Endothelial cell of umbilical vein (primary cell): ENCODE data around the gene SMIM44. TPM values are rescaled to one million over a fixed set of nuclear protein-coding genes. Genes with fewer than 3 reads are reported as not detected.

Source experiments
- BruUV-seq: library from RNA; stranded (reverse); fragments of 400-500 nt; replicated peaks from 2 replicates; lab custom pipeline; 2021; lab: Mats Ljungman, UMichigan
- CTCF ChIA-PET: fragments of 300-600, 350-600 bp; sonication (Branson Sonifier 250); formaldehyde crosslinking; loops from one replicate; lab custom pipeline; 2021; ENCODE audit warnings: antibody characterized with exemption, inconsistent platforms; lab: Charles Lee
- POLR2A ChIA-PET: fragments of 300-600, 350-600 bp; sonication (Branson Sonifier 250); formaldehyde crosslinking; loops from one replicate; lab custom pipeline; 2021; ENCODE audit warnings: antibody characterized with exemption, inconsistent platforms; lab: Charles Lee
- DNase-seq: peaks from one replicate; pipeline ENCODE4 v3.0.0-alpha.2; 2011; ENCODE audit warnings: low read depth, low spot score
- FAIRE-seq: peaks from 2 replicates; lab custom pipeline; 2011; peaks lifted over from hg19 to GRCh38; lab: Jason Lieb, UNC
- H2AFZ ChIP-seq: 2 replicates; pipeline ENCODE4 v1.6.0; 2012; ENCODE audit warnings: low read depth, low read length, control low read depth, inconsistent platforms
- H3K27ac ChIP-seq: 2 replicates; pipeline ENCODE4 v1.5.1; 2011; ENCODE audit warnings: low read depth, mild to moderate bottlenecking, control low read depth, low read length, moderate library complexity; ENCODE audit not compliant: insufficient read depth
- H3K27me3 ChIP-seq, 2 experiments: 2 replicates each; pipeline versions ENCODE4 v1.6.0 to v1.6.1; 2011; ENCODE audit warnings: low read length in 2 of 2, mixed read lengths in 1 of 2; ENCODE audit not compliant: control insufficient read depth in 2 of 2, insufficient read depth in 2 of 2
- H3K36me3 ChIP-seq, 2 experiments: 2 replicates in 1 of 2; 3 replicates in 1 of 2; pipeline ENCODE4 v1.5.1; 2011; ENCODE audit warnings: low read length in 2 of 2, mild to moderate bottlenecking in 1 of 2, moderate library complexity in 1 of 2; ENCODE audit not compliant: control insufficient read depth in 2 of 2, insufficient read depth in 2 of 2; ENCODE audit errors: extremely low read depth in 1 of 2
- H3K4me1 ChIP-seq: 3 replicates; pipeline ENCODE4 v1.5.1; 2011; ENCODE audit warnings: mild to moderate bottlenecking, low read length; ENCODE audit not compliant: control insufficient read depth, insufficient read depth; ENCODE audit errors: extremely low read depth
- H3K4me2 ChIP-seq: 2 replicates; pipeline ENCODE4 v1.6.1; 2011; ENCODE audit warnings: low read length, control low read depth, mixed read lengths; ENCODE audit not compliant: insufficient read depth
- H3K4me3 ChIP-seq, 3 experiments: fragments of 200-600 bp in 1 of 3; sonication (generic), shearing (Covaris generic) in 1 of 3; replicated peaks in 1 of 3; 2 replicates each; pipeline ENCODE4 v1.5.1; 2011 to 2016; ENCODE audit warnings: control low read depth in 3 of 3, low read length in 3 of 3, mild to moderate bottlenecking in 2 of 3, inconsistent platforms in 1 of 3, low read depth in 1 of 3, moderate library complexity in 1 of 3; ENCODE audit not compliant: insufficient read depth in 1 of 3
- H3K79me2 ChIP-seq: 2 replicates; pipeline ENCODE4 v1.6.0; 2012; ENCODE audit warnings: low read length, inconsistent platforms; ENCODE audit not compliant: control insufficient read depth, insufficient read depth
- H3K9ac ChIP-seq: replicated peaks from 2 replicates; pipeline ENCODE3; 2011; ENCODE audit warnings: low read length, control low read depth; ENCODE audit not compliant: insufficient read depth; ENCODE audit errors: extremely low read depth
- H3K9me1 ChIP-seq: replicated peaks from 3 replicates; pipeline ENCODE4 v1.6.0; 2011; ENCODE audit warnings: mild to moderate bottlenecking, low read length; ENCODE audit not compliant: control insufficient read depth, insufficient read depth; ENCODE audit errors: extremely low read depth
- H3K9me3 ChIP-seq: replicated peaks from 2 replicates; pipeline ENCODE4 v1.5.1; 2012; ENCODE audit warnings: low read length, inconsistent platforms; ENCODE audit not compliant: control insufficient read depth, insufficient read depth
- H4K20me1 ChIP-seq: replicated peaks from 2 replicates; pipeline ENCODE3; 2011; ENCODE audit warnings: mild to moderate bottlenecking, low read length; ENCODE audit not compliant: control insufficient read depth, insufficient read depth; ENCODE audit errors: extremely low read depth
- JUN ChIP-seq: IDR thresholded peaks from 2 replicates; pipeline ENCODE4 v1.6.1; 2011; ENCODE audit warnings: borderline replicate concordance, low read depth; ENCODE audit not compliant: insufficient read length, insufficient read depth
- MYC ChIP-seq: IDR thresholded peaks from one replicate; pipeline ENCODE4 v1.6.1; 2011; ENCODE audit warnings: mild to moderate bottlenecking, low read depth, low read length
- dilution Hi-C: fragments of 300-500 bp; cut with MboI; formaldehyde crosslinking; loops from one replicate; pipeline ENCODE4 v1.15.0; 2019; ENCODE audit warnings: low sequenced_read_pairs; ENCODE audit not compliant: extremely low pct_ligation_motif_present
- intact Hi-C: fragments of 100-400 bp; cut with micrococcal nuclease; formaldehyde crosslinking; loops from one replicate; pipeline ENCODE4 v1.10.0; 2022
- polyA plus RNA-seq, 4 experiments: library from polyadenylated mRNA; depleted of rRNA in 3 of 4; stranded (reverse) in 3 of 4; unstranded in 1 of 4; fragments of >200 nt; gene quantifications; 2 replicates each; pipeline versions ENCODE4 v1.2.1 to v1.2.3, GENCODE V29; 2011 to 2012; ENCODE audit warnings: missing spikeins in 1 of 4
- total RNA-seq: library from RNA; stranded (reverse); gene quantifications from 2 replicates; pipeline ENCODE4 v1.2.3, GENCODE V29; 2021
- TF ChIP-seq, protein P1 (sequence below), 2 donors: IDR thresholded peaks; 1 replicate in 1 of 2; 2 replicates in 1 of 2; pipeline ENCODE4 v1.5.1; 2011; ENCODE audit warnings: low read length in 2 of 2, mild to moderate bottlenecking in 2 of 2, moderate library complexity in 2 of 2, control low read depth in 1 of 2, inconsistent platforms in 1 of 2, low read depth in 1 of 2; ENCODE audit not compliant: insufficient read depth in 1 of 2; ENCODE audit errors: extremely low read depth in 1 of 2

SMIM44 gene
- total and polyA plus RNA-seq, 2 donors (not counting 3 experiments of a cell fraction or from before 2014, with no cell fraction given) = not detected

DNA sequence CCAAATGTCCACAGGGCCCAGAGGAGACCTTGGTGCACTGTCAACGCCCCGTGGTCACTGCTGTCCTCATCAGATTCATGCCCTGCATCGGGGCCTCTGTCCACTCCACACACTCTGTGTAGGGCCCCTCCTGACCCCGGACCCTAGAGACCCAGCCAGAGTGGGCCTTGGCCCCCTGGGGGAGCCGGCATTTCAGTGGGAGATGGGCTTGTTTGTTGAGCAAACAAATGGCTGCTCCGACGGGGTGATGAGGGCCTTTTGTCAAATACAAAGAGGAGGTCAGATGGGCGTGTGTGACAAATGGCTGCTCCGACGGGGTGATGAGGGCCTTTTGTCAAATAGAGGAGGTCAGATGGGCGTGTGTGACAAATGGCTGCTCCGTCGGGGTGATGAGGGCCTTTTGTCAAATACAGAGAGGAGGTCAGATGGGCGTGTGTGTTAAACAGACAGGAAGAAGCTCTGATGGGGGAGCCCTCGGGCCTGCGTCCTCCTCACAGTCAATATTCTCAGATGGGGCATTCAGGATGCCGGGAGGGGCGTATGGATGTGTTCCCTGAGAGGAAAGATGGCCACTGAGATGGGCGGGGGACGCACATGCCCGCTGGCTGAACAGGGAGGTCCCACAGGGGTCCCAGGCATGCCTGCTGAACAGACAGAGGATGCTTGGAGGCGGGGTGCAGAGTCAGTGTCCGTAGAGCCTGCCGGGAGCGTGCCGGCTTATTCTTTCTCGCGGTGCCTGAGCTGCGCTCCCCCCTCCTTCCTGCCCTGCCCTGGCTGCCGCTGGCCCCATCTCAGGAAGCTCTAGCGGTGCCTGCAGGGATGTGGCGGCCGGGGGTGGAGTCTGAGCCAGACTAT lies 39.2 kb downstream of the SMIM44 start:
- Histone ChIP-seq H3K36me3 (peaks cover 0 to 22% of the 10 kb centered on the region in 2 experiments), H3K4me1 (peaks cover 20% of the 10 kb centered on the region), H3K27me3 (no peaks in the 10 kb centered on the region), H3K4me2 (no peak overlapping the region), H3K9ac (no peak overlapping the region), H2AFZ (no peak overlapping the region), H3K4me3 (no peak overlapping the region), H4K20me1 (no peaks in the 10 kb centered on the region), H3K79me2 (peaks cover 11% of the 10 kb centered on the region), H3K27ac (peak overlapping the region; percentile 1), H3K9me1 (no peaks in the 10 kb centered on the region), H3K9me3 (no peaks in the 10 kb centered on the region)
- CTCF ChIA-PET = interaction anchor here (0.9 to 1.6 kb wide), 5 partner anchors 15 to 117 kb away, joined by 3 to 7 read pairs (median 5); no protein-coding TSS in a partner anchor
- DNase-seq (peak; percentile 70), FAIRE-seq (peak; percentile 96)
- intact Hi-C loops (no loop called here), dilution Hi-C loops (no loop called here)
- TF ChIP-seq, protein P1, sequence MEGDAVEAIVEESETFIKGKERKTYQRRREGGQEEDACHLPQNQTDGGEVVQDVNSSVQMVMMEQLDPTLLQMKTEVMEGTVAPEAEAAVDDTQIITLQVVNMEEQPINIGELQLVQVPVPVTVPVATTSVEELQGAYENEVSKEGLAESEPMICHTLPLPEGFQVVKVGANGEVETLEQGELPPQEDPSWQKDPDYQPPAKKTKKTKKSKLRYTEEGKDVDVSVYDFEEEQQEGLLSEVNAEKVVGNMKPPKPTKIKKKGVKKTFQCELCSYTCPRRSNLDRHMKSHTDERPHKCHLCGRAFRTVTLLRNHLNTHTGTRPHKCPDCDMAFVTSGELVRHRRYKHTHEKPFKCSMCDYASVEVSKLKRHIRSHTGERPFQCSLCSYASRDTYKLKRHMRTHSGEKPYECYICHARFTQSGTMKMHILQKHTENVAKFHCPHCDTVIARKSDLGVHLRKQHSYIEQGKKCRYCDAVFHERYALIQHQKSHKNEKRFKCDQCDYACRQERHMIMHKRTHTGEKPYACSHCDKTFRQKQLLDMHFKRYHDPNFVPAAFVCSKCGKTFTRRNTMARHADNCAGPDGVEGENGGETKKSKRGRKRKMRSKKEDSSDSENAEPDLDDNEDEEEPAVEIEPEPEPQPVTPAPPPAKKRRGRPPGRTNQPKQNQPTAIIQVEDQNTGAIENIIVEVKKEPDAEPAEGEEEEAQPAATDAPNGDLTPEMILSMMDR (IDR thresholded peaks at IDR 0.05; ENCODE audit: extremely low read depth in 1 of 2, insufficient read depth in 1 of 2, low read depth in 1 of 2, low read length in 2 of 2) = no peak
- TF ChIP-seq MYC = peak; percentile 9
- BruUV-seq = no TSS peak
- POLR2A ChIA-PET = no interaction called here

DNA sequence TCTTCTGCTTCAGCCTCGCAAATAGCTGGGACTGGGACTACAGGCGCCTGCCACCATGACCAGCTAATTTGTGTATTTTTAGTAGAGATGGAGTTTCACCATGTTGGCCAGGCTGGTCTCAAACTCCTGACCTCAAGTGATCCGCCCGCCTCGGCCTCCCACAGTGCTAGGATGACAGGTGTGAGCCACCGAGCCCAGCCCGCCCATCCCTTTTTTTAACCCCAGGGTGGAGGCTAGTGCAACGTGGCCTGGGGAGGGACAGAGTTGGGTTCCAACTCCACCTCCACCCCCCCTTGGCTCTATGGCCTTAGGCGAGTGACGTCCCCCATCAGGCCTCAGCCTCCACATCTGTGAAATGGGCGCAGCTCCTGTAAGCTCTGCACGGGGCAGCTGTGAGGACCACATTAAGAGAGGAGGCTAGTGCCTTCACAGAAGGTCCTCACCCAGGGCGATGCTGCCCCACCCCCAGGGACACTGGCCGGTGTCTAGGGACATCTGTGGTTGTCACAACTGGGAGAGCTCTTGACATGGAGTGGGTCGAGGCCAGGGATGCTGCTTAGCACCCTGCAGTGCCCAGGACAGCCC lies 40.7 kb downstream of the SMIM44 start:
- FAIRE-seq (no peak), DNase-seq (no peak)
- no peak overlapping the region for H3K4me2 ChIP-seq
- H3K27me3 ChIP-seq = no peaks in the 10 kb centered on the region
- ChIA-PET POLR2A (no interaction called here), CTCF (interaction anchor here (0.6 kb wide), 1 partner anchor 16 kb away, joined by 3 read pairs; no protein-coding TSS in a partner anchor)
- no peaks in the 10 kb centered on the region for H3K9me3 ChIP-seq
- H3K9ac ChIP-seq = no peak overlapping the region
- BruUV-seq = no TSS peak
- peaks cover 20% of the 10 kb centered on the region for H3K4me1 ChIP-seq
- no peak overlapping the region for H3K27ac ChIP-seq
- H3K36me3 ChIP-seq = peaks cover 0 to 19% of the 10 kb centered on the region in 2 experiments
- intact Hi-C loops (no loop called here), dilution Hi-C loops (no loop called here)
- TF ChIP-seq, protein P1 (IDR thresholded peaks at IDR 0.05; ENCODE audit: extremely low read depth in 1 of 2, insufficient read depth in 1 of 2, low read depth in 1 of 2, low read length in 2 of 2) = no peak
- no peak for TF ChIP-seq JUN
- no peaks in the 10 kb centered on the region for H3K9me1 ChIP-seq
- H3K4me3 ChIP-seq = no peak overlapping the region
- peaks cover 13% of the 10 kb centered on the region for H3K79me2 ChIP-seq
- no peak overlapping the region for H2AFZ ChIP-seq
- H4K20me1 ChIP-seq = no peaks in the 10 kb centered on the region
